ENCODE results near the gene DAAM1. TPM values are rescaled to one million over a fixed set of nuclear protein-coding genes. Genes with fewer than 3 reads are reported as not detected.

DAAM1 gene
- total RNA-seq, 1 donor from 2014 or later, result 11.1 TPM

DNA sequence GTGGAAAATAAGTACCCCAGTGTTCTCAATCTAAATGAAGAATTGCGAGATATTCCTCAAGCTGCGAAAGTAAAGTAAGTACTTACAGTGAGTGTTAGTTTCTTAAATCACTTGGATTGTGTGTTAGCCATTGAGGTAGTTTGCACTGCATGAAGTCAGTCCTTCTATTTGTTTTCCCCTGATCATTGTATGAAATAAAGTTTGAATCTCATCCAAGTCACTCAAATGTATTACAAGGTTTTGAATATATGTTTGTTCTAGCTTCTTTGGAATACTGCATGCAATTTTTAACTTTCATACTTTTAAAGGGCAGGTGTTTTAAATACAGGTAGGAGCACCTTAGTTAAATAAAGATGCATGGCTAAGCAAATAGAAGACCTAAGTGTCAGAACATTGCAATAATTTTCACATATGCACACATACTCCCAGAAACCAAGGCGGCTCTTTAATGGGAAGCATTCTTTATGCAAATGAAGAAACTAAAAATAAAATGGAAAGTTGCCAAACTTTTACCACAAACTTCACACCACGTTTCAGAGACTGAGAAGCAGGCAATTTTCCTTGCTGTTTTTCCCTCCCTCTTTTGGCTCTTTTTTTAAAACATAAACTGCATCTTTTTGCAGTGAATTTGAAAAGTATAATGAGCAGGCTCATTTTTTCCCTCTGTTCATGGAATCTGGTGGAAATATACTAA is 171.1 kb downstream of the DAAM1 start:
- intact Hi-C loops (cut with micrococcal nuclease), result no loop called here

DNA sequence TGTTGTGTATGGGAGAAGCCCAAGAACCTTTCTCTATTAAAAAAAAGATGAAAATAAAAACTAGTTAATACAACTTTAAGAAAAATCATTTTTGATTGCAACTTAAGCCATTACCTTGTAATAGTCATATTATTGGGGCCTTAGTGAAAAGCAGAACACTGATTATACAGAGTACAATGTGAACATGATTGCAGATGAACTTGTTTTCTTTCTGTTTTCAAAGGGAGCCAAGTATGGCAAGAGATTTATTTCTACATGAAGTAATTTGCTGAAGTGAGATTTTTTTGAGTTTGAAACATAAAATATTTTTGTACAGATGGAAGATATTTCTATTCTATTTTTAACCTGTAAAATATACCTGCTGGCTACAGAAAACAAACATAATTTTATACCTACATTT is 171.8 kb downstream of the DAAM1 start:
- intact Hi-C loops (cut with micrococcal nuclease), result no loop called here

DNA sequence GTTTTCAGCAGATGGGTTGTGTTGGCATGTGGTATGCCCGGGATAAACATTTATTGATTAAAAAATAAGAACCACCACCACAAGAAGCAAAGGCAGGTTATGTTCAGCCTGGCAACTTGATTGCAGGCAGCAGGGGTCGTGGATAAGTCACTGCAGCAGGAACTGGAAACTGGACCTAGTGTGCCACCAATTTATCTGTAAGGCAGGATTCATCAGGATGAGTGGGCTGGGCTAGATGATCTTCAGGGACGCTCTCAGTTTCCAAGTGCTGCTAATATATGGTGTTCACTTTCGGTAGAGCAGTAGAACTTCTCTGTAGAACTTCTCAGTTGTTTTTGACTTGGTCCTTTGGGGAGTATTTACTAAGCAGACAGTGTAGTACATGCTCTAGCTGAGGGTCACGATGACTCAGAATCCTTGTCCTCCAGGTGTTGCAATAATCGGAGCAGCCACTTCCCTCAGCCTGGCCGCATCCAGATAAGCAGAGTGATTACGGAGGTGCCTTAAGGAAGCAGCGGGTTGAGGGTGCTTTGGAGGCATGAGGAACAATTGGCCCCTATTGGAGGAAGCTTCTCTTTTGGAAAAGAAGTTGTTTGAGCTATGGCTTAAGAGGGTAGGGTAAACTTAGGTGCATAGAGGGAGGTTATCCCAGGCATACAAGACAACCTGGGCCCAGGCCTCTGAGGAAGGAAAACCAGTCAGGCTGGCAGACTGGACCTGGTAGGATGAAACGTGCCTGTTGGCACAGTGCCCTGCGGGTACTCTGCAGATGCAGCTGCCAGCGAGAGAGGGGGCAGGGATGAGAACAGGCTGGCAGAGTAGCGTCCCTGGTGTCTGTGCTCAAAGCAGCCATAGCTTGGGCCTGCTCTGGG is 172.7 kb downstream of the DAAM1 start:
- intact Hi-C loops (cut with micrococcal nuclease), result no loop called here

DNA sequence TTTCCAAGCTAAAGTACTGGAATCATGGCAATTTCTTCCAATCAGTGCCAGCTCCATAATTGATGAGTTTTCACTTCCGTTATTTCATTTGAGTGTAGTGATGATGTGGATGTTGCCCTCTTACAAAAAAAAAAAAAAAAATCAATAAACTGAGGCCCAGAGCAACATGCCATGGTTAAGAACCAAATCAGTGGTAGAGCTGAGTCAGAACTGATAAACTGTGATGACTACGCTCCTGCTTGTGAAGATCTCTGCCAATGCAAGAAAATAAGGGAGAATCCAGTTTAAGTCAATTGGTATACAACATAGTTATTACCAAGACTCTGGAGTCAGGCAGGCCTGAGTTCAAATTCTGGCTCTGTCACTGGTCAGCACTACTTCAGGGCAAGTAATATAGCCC is 174.0 kb downstream of the DAAM1 start:
- intact Hi-C loops (cut with micrococcal nuclease), result no loop called here

DNA sequence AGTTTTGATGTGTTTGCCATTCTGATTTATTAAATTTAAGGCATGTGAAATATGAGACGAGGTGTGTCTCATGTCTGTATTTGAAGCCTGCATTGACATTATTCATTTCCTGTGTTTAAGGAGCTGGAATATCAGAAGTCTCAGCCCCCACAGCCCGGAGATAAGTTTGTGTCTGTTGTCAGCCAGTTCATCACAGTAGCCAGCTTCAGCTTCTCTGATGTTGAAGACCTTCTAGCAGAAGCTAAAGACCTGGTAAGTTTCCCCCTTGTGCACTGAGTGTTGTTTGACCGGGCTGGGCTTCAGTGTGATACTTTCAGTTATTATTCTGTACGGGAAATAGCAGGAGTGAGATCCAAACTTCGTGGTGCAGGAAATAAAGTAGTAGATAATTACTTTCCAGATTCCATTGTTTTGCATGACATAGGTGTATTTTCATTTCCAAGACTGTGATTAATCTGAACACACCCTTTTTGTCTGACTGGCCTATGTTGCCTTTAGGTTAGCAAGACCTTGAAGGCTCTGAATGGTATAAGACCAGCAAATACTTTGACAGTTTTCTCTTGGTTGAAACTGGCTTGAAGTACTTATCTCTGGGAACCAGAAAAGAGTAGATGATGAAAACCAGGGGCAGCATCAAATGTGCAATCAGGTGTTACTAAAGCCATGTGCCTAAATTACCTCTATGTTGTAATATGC is 175.2 kb downstream of the DAAM1 start:
- intact Hi-C loops (cut with micrococcal nuclease), result no loop called here

DNA sequence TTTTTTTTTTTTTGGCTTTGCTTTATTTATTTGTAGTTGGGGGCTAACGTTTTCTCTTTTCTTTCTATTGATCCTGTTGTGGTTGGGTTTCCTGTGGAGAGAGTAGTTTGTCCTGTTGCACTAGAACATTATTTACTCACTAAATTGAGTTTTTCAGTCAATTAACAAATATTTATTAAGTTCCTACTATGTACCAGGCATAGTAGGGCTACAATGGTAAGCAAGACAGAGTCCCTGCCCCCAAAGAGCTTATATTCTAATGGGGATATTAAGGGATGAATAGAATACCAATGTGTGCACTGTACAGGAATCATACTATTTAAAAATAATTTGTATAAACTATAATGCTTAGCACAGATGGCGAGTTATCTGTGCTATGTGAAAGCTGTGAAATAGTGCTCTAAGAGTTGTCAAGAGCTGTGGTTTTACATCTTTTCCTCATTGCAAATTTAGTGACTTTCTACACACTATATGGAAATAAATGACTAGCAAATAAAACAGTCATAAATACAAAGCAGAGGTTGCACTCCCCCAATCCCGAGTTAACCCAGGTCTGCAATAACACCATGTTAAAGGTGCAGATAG is 181.8 kb downstream of the DAAM1 start:
- intact Hi-C loops (cut with micrococcal nuclease), result no loop called here

DNA sequence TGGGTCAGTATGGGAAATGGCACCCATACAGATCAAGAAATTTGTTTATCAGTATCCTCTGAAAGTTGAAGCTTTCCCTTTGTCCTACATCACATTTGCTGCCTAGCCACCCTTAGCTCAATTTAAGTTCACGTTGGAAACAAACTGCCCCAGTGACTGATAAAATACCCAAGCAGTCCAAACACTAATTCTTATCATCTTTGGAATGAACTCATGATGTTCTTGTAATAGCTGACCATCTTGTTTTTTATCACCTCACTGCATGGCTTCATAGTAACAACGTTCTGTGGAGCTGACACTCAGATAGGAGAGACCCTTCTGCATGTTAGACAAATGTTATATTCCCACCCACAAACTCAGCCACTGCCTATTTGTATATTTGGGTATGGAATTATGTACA is 183.3 kb downstream of the DAAM1 start:
- intact Hi-C loops (cut with micrococcal nuclease), result no loop called here

DNA sequence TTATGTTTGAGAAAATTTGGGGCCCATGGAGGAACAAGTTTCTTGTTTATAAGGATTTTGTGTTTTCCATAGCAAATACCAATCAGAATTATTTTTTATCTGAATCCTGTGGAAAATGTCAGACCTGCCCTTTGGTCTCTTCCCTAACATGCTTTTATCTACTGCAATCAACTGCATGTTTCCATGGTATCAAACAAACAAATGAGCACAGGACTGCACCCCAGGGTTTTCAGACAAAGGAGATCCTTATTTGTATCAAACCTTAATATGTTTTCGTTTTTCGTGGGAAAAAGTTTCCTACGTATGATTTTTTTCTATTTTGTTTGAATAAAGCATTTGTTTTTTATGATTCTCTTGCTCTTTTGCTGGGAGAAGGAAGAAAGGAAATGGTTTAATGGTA is 185.6 kb downstream of the DAAM1 start:
- intact Hi-C loops (cut with micrococcal nuclease), result no loop called here

DNA sequence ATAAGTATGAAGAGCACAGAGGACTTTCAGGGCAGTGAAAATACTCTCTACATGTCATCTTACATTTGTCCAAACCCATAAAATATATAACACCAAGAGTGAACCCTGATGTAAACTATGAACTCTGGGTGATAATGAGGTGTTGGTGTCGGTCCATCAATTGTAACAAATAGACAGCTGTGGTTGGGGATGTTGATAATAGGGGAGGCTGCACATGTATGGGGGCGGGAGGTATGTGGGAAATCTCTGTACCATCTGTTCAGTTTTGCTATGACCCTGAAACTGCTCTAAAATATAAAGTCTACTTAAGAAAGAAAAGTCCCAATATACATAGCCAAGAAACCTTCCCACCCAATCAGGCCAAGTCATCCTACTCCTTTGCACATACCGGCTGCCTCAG is 188.2 kb downstream of the DAAM1 start:
- intact Hi-C loops (cut with micrococcal nuclease), result no loop called here

DNA sequence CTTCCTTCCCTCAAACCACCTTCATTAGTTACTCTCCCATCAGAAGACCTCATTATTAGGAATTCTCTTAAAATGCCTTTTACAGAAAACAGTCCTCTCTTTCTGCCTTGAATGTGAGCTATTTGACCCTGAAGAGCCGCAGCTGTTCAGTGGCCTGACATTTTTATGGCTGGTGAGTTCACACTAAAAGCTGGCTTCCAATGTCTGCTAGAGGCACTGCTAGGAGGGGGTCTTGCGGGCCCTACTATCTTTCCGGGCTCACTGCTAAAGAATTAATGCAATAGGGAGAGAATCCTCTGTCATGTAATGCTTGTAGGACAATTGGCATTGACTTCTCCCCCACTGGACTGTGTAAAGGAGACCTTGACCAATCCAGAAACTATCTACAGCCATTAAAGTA is 189.0 kb downstream of the DAAM1 start:
- intact Hi-C loops (cut with micrococcal nuclease), result no loop called here

DNA sequence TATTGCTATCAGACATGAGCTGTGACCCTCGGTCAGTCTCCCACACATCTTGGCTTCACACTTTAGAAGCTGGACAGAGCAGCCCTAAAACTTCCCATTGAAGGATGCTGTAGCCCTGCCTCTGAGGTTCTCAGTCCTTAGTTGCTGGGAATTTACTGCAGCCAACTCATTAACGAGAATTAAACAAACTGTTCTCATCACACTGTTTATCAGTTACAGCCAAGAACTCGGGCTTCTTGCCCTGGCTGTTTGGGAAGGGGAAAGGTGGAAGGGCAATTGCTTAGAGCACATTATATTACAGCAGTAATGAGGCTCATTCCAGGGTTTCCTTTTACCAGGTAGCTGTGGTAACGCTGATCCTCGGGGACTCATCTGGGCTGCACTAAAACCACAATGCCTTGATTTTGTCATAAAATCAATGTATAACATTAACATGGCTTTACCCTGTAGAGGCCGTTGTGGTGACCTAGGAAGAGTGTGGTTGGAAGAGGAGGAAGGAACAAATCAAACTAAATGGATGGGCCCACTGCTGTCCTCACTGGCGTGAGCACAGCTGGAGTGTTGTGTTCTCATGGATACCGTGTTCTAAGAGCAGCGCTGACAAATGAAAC is 189.6 kb downstream of the DAAM1 start:
- intact Hi-C loops (cut with micrococcal nuclease), result no loop called here

DNA sequence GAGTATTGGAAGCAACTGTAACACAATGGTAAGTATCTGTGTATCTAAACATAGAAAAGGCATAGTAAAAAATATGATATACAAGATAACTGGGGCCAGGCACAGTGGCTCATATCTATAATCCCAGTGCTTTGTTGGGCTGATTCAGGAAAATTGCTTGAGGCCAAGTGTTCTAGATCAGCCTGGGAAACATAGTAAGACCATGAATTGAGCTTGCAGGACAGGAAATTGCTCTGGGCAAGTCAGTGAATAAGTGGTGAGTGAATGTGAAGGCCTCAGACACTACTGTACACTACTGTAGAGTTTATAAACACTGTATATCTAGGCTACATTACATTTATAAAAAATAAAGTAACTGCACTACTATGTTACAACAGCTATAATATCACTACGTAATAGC is 201.5 kb downstream of the DAAM1 start:
- intact Hi-C loops (cut with micrococcal nuclease), result no loop called here

DNA sequence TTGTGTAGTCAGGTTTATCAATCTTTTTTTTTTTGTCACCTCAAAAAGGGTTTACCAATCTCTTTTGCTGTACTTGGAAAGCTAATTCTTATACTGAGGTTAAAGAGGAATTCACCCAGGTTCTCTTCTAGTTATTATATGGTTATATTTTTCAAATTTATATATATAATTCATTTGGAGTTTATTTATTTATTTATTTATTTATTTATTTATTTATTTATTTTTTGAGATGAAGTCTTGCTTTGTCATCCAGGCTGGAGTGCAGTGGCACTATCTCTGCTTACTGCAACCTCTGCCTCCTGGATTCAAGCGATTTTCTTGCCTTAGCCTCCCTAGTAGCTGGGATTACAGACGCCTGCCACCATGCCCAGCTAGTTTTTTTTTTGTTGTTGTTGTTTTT is 202.9 kb downstream of the DAAM1 start:
- intact Hi-C loops (cut with micrococcal nuclease), result no loop called here

DNA sequence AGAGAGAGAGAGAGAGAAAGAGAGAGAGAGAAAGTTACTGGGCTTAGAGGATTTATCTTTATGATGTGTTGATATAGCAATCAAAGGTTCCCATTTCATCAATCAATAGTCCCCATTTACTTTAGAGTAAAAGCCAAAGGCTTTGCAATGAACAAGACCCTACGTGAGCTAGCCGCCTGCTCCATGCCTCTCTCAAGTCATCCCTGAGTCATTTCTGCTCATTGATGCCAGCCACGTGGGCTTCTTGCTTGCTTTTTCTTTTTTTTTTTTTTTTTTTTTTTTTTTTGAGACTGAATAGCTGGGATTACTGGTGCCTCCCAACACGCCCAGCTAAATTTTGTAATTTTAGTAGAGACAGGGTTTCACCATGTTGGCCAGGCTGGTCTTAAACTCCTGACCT is 205.8 kb downstream of the DAAM1 start:
- intact Hi-C loops (cut with micrococcal nuclease), result no loop called here

DNA sequence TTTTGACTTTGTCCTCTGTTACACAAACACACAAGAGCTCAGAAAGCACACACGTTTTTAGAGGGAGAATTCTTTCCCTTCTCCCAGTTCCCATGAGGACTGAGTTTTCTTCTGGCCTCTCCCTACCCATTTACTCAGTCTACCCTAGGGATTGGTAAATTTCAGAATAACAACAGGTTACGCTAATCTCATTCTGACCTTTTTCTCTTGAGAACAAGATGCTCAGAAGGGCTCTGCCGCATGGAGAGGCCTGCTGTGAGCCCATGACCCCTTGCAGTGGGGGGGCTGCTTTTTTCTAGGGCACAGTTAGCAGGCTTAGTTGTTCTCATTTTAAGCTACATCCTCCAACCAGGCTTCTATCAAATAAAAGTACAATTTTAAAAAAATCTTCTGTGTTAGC is 207.2 kb downstream of the DAAM1 start:
- intact Hi-C loops (cut with micrococcal nuclease), result no loop called here

DNA sequence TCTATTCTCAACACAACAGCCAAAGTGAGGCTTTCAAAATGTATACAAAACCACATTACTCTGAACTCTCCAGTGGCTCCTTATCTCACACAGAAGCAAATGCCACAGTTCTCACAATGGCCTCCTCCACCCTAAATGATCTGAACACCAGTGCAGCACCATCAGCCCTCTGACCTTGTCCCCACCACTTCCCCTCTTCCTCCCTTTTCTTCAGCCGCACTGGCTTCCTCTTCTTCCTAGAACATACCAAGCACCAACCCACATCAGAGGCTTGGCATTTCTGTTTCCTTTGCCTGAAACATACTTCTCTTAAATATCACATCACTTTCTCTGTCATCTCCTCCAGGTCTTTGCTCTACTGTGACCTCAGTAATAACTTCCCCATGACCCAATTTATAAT is 210.4 kb downstream of the DAAM1 start:
- intact Hi-C loops (cut with micrococcal nuclease), result no loop called here

DNA sequence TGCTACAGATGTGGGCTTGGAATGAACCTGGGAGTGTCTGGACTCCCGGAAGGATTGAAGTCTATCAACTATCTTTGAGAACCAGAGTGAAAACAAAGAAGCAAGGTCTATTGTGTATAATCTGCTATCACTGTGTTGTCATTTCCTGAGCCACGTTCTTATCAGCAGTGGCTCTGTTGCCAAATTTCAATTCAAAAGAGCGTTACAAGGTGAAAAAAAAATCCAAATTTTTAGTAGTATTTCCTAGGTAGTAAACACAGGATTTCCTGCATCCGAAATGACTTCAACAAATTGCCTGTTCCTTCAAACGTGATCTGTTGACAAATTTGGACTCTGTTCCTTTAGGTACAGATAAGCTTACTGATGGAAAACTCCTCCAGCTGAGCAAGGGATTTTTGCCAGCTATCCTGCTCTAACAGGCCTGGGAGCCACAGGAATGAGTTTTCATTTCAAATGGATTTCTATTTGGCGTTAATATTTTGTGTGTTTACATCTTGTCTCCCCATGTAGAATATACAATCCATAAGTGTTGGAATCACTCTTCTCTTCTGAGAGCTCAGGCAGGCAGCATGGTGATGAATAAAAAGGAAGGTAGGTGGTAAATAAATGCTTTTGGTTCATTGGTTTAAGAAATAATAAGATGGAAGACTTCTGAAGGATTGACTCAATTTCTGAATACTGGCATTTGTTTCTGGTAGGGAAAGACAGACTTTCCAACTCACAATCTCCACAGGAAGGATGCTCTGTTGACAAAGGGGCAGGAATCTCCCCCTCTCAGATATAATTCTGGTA is 218.2 kb downstream of the DAAM1 start:
- intact Hi-C loops (cut with micrococcal nuclease), result no loop called here

DNA sequence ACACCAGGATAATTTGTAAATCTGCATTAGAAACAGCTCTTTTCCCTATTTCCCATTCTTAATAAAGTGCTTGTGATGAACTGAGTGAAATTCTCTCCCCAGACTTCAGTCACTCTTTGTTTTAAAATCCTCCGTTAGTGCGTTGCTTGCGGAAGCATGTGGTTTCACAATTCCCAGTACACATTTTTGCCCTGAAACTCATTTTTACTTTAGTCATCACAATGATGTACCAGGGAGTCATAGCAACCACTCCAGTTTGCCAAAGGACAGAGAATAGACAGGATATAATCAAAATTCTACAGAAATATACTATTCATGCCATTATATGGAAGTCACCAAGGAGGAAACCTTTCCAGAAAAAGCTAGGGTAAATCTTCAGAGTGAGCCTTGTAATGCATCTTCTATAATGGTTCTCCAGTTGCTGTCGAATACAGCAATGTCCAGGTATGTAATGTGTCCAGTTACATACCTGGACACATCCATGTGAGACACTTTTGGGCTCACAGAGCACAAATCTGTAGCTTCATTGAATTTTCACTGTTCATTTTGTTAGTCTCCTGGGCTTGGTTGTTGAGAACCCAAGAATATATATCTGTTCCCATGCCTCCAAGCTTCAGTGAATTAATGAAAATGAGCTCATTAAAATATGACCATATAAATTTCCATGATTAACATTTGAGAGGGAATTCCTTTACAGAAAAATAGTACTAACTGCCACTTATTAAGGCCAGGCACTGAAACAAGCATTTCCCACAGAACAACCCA is 219.0 kb downstream of the DAAM1 start:
- intact Hi-C loops (cut with micrococcal nuclease), result no loop called here

DNA sequence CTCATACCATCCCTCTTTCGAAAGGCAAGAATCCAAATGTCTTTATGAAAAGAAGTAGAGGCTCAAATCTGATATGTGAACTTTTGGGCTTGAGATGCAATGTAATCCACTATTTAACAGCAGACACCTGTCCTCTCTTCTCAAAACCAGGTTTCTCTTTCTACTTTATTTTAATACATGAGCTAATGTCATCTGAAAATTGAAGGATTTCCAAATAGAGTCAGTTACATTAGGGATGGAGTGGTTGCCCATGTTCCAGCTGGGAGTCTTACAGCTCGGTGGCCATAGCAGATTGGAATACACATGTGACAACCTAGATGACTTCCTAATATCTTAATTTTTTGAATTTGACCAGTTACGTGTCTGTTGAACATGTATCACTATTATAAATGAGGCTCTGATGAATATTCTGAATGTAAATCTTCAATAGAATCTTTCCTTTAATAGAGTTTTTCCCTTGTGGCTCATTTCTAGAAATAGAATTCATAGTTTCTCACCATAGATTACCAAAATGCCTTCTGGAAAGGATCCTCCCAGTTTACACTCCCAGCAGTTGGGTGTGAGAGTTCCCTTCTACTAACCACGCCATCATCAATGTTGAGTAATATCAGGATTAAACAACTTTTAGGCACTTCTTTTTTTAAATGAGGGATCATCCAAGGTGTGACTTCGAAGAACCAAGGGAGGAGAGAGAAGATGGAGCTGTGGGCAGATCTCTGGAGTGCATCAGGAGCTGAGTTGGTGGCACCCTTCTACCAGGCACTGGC is 227.6 kb downstream of the DAAM1 start:
- intact Hi-C loops (cut with micrococcal nuclease), result no loop called here

Data from T-helper 1 cell treated with Interleukin-12 subunit alpha and Interleukin-12 subunit beta and Interleukin-4 antibody, amounts not matched to agents 30 ng/mL and 1 ng/mL, for 36 hours (primary cell).